ENCODE results near the gene MPP3.

Gene MPP3

GRCh38 chr17:43813386-43813785 lies 19.6 kb downstream of the MPP3 start:
- no peak overlapping the region for H3K23ac ChIP-seq (ENCODE audit: low read depth, low read length, poor library complexity)
- no peak overlapping the region for H2BK12ac ChIP-seq (ENCODE audit: low read length)
- no peaks in the 10 kb centered on the region for H3K27me3 ChIP-seq (ENCODE audit: control insufficient read depth in 3 of 3, insufficient read depth in 3 of 3, low read depth in 1 of 3, low read length in 3 of 3)
- H2BK120ac ChIP-seq (ENCODE audit: low read depth, low read length) = no peak overlapping the region
- no peak for DNase-seq (ENCODE audit: low spot score)
- no peak overlapping the region for H3K4me3 ChIP-seq (ENCODE audit: low read length in 2 of 2)
- WGBS, 2 donors (ENCODE audit: extremely low coverage in 2 of 2, insufficient read length in 2 of 2, insufficient replicate concordance in 1 of 2) = no CpG with 5 or more reads among the region's 3 CpGs
- no peak overlapping the region for H3K9ac ChIP-seq (ENCODE audit: low read depth, low read length, poor library complexity)
- H3K36me3 ChIP-seq (replicated peaks in 1 of 2; ENCODE audit: control insufficient read depth in 2 of 2, insufficient read depth in 2 of 2, low read length in 2 of 2) = peaks cover 0 to 14% of the 10 kb centered on the region in 2 donors
- no peaks in the 10 kb centered on the region for H3K4me1 ChIP-seq (ENCODE audit: control insufficient read depth in 2 of 2, insufficient read depth in 1 of 2, low read depth in 1 of 2, low read length in 2 of 2)
- H3K79me1 ChIP-seq (ENCODE audit: low read depth, low read length) = no peaks in the 10 kb centered on the region
- no peaks in the 10 kb centered on the region for H3K9me3 ChIP-seq (replicated peaks in 1 of 2; ENCODE audit: control insufficient read depth in 2 of 2, insufficient read depth in 1 of 2, low read depth in 1 of 2, low read length in 2 of 2)
- H4K91ac ChIP-seq (ENCODE audit: low read depth, low read length, poor library complexity) = no peak overlapping the region
- H2BK15ac ChIP-seq (ENCODE audit: low read length) = no peak overlapping the region
- no peak overlapping the region for H3K18ac ChIP-seq (ENCODE audit: low read length)
- H3K4me2 ChIP-seq (ENCODE audit: insufficient read depth, low read length, poor library complexity, severe bottlenecking) = no peak overlapping the region
- H2AK5ac ChIP-seq (ENCODE audit: low read depth, low read length) = no peak overlapping the region
- no peak overlapping the region for H3K14ac ChIP-seq (ENCODE audit: low read length)
- no peak overlapping the region for H2AFZ ChIP-seq (ENCODE audit: low read length)
- no peak overlapping the region for H4K8ac ChIP-seq (ENCODE audit: low read depth, low read length)
- H3K27ac ChIP-seq (replicated peaks; ENCODE audit: low read length) = no peak overlapping the region
- H3K4ac ChIP-seq (ENCODE audit: low read length) = no peak overlapping the region
- H2BK5ac ChIP-seq (ENCODE audit: low read length) = no peak overlapping the region

GRCh38 chr17:43812396-43813265 lies 20.3 kb downstream of the MPP3 start:
- no peak overlapping the region for H3K4ac ChIP-seq (ENCODE audit: low read length)
- H4K8ac ChIP-seq (ENCODE audit: low read depth, low read length) = no peak overlapping the region
- no peak overlapping the region for H3K18ac ChIP-seq (ENCODE audit: low read length)
- H3K4me3 ChIP-seq (ENCODE audit: low read length in 2 of 2) = no peak overlapping the region
- no peaks in the 10 kb centered on the region for H3K4me1 ChIP-seq (ENCODE audit: control insufficient read depth in 2 of 2, insufficient read depth in 1 of 2, low read depth in 1 of 2, low read length in 2 of 2)
- no peak overlapping the region for H3K14ac ChIP-seq (ENCODE audit: low read length)
- no peak overlapping the region for H3K9ac ChIP-seq (ENCODE audit: low read depth, low read length, poor library complexity)
- H3K36me3 ChIP-seq (replicated peaks in 1 of 2; ENCODE audit: control insufficient read depth in 2 of 2, insufficient read depth in 2 of 2, low read length in 2 of 2) = peaks cover 0 to 14% of the 10 kb centered on the region in 2 donors
- H2BK120ac ChIP-seq (ENCODE audit: low read depth, low read length) = no peak overlapping the region
- H3K23ac ChIP-seq (ENCODE audit: low read depth, low read length, poor library complexity) = no peak overlapping the region
- WGBS, 2 donors (ENCODE audit: extremely low coverage in 2 of 2, insufficient read length in 2 of 2, insufficient replicate concordance in 1 of 2) = no CpG with 5 or more reads among the region's 10 CpGs
- H2AFZ ChIP-seq (ENCODE audit: low read length) = no peak overlapping the region
- no peak overlapping the region for H2BK12ac ChIP-seq (ENCODE audit: low read length)
- H3K9me3 ChIP-seq (replicated peaks in 1 of 2; ENCODE audit: control insufficient read depth in 2 of 2, insufficient read depth in 1 of 2, low read depth in 1 of 2, low read length in 2 of 2) = no peaks in the 10 kb centered on the region
- H3K27me3 ChIP-seq (ENCODE audit: control insufficient read depth in 3 of 3, insufficient read depth in 3 of 3, low read depth in 1 of 3, low read length in 3 of 3) = no peaks in the 10 kb centered on the region
- H2AK5ac ChIP-seq (ENCODE audit: low read depth, low read length) = no peak overlapping the region
- H2BK15ac ChIP-seq (ENCODE audit: low read length) = no peak overlapping the region
- no peak overlapping the region for H3K4me2 ChIP-seq (ENCODE audit: insufficient read depth, low read length, poor library complexity, severe bottlenecking)
- DNase-seq (ENCODE audit: low spot score) = no peak
- no peaks in the 10 kb centered on the region for H3K79me1 ChIP-seq (ENCODE audit: low read depth, low read length)
- no peak overlapping the region for H3K27ac ChIP-seq (replicated peaks; ENCODE audit: low read length)
- H2BK5ac ChIP-seq (ENCODE audit: low read length) = no peak overlapping the region
- no peak overlapping the region for H4K91ac ChIP-seq (ENCODE audit: low read depth, low read length, poor library complexity)

GRCh38 chr17:43810823-43811222 lies 22.1 kb downstream of the MPP3 start:
- H3K14ac ChIP-seq (ENCODE audit: low read length) = peak overlapping the region; percentile 47
- H2BK5ac ChIP-seq (ENCODE audit: low read length) = no peak overlapping the region
- no peak overlapping the region for H3K9ac ChIP-seq (ENCODE audit: low read depth, low read length, poor library complexity)
- no peak overlapping the region for H2BK15ac ChIP-seq (ENCODE audit: low read length)
- no peaks in the 10 kb centered on the region for H3K4me1 ChIP-seq (ENCODE audit: control insufficient read depth in 2 of 2, insufficient read depth in 1 of 2, low read depth in 1 of 2, low read length in 2 of 2)
- H3K27me3 ChIP-seq (ENCODE audit: control insufficient read depth in 3 of 3, insufficient read depth in 3 of 3, low read depth in 1 of 3, low read length in 3 of 3) = no peaks in the 10 kb centered on the region
- no peak for DNase-seq (ENCODE audit: low spot score)
- H4K8ac ChIP-seq (ENCODE audit: low read depth, low read length) = no peak overlapping the region
- no peaks in the 10 kb centered on the region for H3K79me1 ChIP-seq (ENCODE audit: low read depth, low read length)
- no peak overlapping the region for H3K4me3 ChIP-seq (ENCODE audit: low read length in 2 of 2)
- H3K4me2 ChIP-seq (ENCODE audit: insufficient read depth, low read length, poor library complexity, severe bottlenecking) = no peak overlapping the region
- H2AK5ac ChIP-seq (ENCODE audit: low read depth, low read length) = no peak overlapping the region
- peaks cover 0 to 10% of the 10 kb centered on the region in 2 donors for H3K36me3 ChIP-seq (replicated peaks in 1 of 2; ENCODE audit: control insufficient read depth in 2 of 2, insufficient read depth in 2 of 2, low read length in 2 of 2)
- H3K4ac ChIP-seq (ENCODE audit: low read length) = no peak overlapping the region
- H3K9me3 ChIP-seq (replicated peaks in 1 of 2; ENCODE audit: control insufficient read depth in 2 of 2, insufficient read depth in 1 of 2, low read depth in 1 of 2, low read length in 2 of 2) = no peaks in the 10 kb centered on the region
- H4K91ac ChIP-seq (ENCODE audit: low read depth, low read length, poor library complexity) = no peak overlapping the region
- no peak overlapping the region for H3K27ac ChIP-seq (replicated peaks; ENCODE audit: low read length)
- no peak overlapping the region for H2BK12ac ChIP-seq (ENCODE audit: low read length)
- no peak overlapping the region for H2BK120ac ChIP-seq (ENCODE audit: low read depth, low read length)
- no CpG with 5 or more reads among the region's 5 CpGs for WGBS, 2 donors (ENCODE audit: extremely low coverage in 2 of 2, insufficient read length in 2 of 2, insufficient replicate concordance in 1 of 2)
- H3K23ac ChIP-seq (ENCODE audit: low read depth, low read length, poor library complexity) = no peak overlapping the region
- H2AFZ ChIP-seq (ENCODE audit: low read length) = no peak overlapping the region
- no peak overlapping the region for H3K18ac ChIP-seq (ENCODE audit: low read length)

- Histone ChIP-seq H3K4me2 (ENCODE audit: insufficient read depth, low read length, poor library complexity, severe bottlenecking) (no peak overlapping the region), H2BK5ac (ENCODE audit: low read length) (no peak overlapping the region), H2AK5ac (ENCODE audit: low read depth, low read length) (no peak overlapping the region), H3K4me1 (ENCODE audit: control insufficient read depth in 2 of 2, insufficient read depth in 1 of 2, low read depth in 1 of 2, low read length in 2 of 2) (no peaks in the 10 kb centered on the region), H2AFZ (ENCODE audit: low read length) (no peak overlapping the region), H3K27me3 (ENCODE audit: control insufficient read depth in 3 of 3, insufficient read depth in 3 of 3, low read depth in 1 of 3, low read length in 3 of 3) (no peaks in the 10 kb centered on the region), H3K14ac (ENCODE audit: low read length) (no peak overlapping the region), H3K9me3 (replicated peaks in 1 of 2; ENCODE audit: control insufficient read depth in 2 of 2, insufficient read depth in 1 of 2, low read depth in 1 of 2, low read length in 2 of 2) (no peaks in the 10 kb centered on the region), H2BK120ac (ENCODE audit: low read depth, low read length) (no peak overlapping the region), H3K9ac (ENCODE audit: low read depth, low read length, poor library complexity) (no peak overlapping the region), H3K36me3 (replicated peaks in 1 of 2; ENCODE audit: control insufficient read depth in 2 of 2, insufficient read depth in 2 of 2, low read length in 2 of 2) (peaks cover 0 to 9% of the 10 kb centered on the region in 2 donors), H3K23ac (ENCODE audit: low read depth, low read length, poor library complexity) (no peak overlapping the region), H2BK12ac (ENCODE audit: low read length) (no peak overlapping the region), H2BK15ac (ENCODE audit: low read length) (no peak overlapping the region), H3K27ac (replicated peaks; ENCODE audit: low read length) (no peak overlapping the region), H3K4ac (ENCODE audit: low read length) (no peak overlapping the region), H3K79me1 (ENCODE audit: low read depth, low read length) (no peaks in the 10 kb centered on the region), H3K4me3 (ENCODE audit: low read length in 2 of 2) (no peak overlapping the region), H3K18ac (ENCODE audit: low read length) (no peak overlapping the region), H4K8ac (ENCODE audit: low read depth, low read length) (no peak overlapping the region), H4K91ac (ENCODE audit: low read depth, low read length, poor library complexity) (no peak overlapping the region)
- WGBS, 2 donors (ENCODE audit: extremely low coverage in 2 of 2, insufficient read length in 2 of 2, insufficient replicate concordance in 1 of 2) = no CpG with 5 or more reads among the region's 4 CpGs
- DNase-seq (ENCODE audit: low spot score) = no peak
These were observed 22.7 kb downstream of the MPP3 start for GRCh38 chr17:43810226-43810715.
